ENCODE results near the gene CCT3. TPM values are rescaled to one million over a fixed set of nuclear protein-coding genes. Genes with fewer than 3 reads are reported as not detected.

Gene CCT3
- total and polyA plus RNA-seq, 4 donors = 74.5 to 144 (median 119) TPM

DNA sequence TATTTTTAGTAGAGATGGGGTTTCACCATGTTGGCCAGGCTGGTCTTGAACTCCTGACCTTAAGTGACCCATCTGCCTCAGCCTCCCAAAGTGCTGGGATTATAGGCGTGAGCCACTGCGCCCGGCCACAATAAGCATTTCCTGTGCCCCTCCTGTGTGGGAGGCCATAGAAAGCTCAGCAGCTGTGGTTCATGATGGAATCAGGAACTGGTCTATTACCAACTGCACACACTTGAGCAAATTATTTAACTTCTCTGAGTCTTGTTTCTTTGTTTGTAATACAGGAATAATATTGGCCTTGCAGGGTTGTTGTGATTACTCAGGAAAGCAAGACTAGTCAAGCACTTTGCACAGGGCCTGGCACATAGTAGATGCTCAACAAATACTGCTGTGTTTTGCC lies 45.9 kb upstream of the CCT3 start:
- Histone ChIP-seq H3K36me3 (ENCODE audit: control insufficient read depth in 4 of 4, insufficient read depth in 3 of 4, low read depth in 1 of 4, low read length in 3 of 4) (no peaks in the 10 kb centered on the region), H3K27me3 (ENCODE audit: control insufficient read depth in 4 of 4, insufficient read depth in 4 of 4, low read length in 3 of 4) (no peaks in the 10 kb centered on the region), H3K4me1 (ENCODE audit: control insufficient read depth in 4 of 4, insufficient read depth in 4 of 4, low read length in 3 of 4) (peaks cover 0 to 2% (median 0%) of the 10 kb centered on the region in 4 donors), H3K4me3 (ENCODE audit: low read depth in 1 of 3, low read length in 3 of 3) (no peak overlapping the region), H3K9ac (ENCODE audit: low read depth in 1 of 2, low read length in 2 of 2) (no peak overlapping the region), H3K27ac (ENCODE audit: low read depth in 1 of 2, low read length in 2 of 2) (no peak overlapping the region), H3K9me3 (ENCODE audit: control insufficient read depth in 4 of 4, low read length in 3 of 4) (no peaks in the 10 kb centered on the region)
- TF ChIP-seq NR2F2 (IDR thresholded peaks at IDR 0.05) (no peak), TAF1 (conservative IDR thresholded peaks at IDR 0.05) (no peak), HNF4G (IDR thresholded peaks at IDR 0.05) (no peak), YY1 (IDR thresholded peaks at IDR 0.05) (no peak), FOXA2 (IDR thresholded peaks at IDR 0.05) (no peak)
- TF ChIP-seq, protein P1, sequence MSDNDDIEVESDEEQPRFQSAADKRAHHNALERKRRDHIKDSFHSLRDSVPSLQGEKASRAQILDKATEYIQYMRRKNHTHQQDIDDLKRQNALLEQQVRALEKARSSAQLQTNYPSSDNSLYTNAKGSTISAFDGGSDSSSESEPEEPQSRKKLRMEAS (IDR thresholded peaks at IDR 0.05) = no peak
- TF ChIP-seq, protein P2, sequence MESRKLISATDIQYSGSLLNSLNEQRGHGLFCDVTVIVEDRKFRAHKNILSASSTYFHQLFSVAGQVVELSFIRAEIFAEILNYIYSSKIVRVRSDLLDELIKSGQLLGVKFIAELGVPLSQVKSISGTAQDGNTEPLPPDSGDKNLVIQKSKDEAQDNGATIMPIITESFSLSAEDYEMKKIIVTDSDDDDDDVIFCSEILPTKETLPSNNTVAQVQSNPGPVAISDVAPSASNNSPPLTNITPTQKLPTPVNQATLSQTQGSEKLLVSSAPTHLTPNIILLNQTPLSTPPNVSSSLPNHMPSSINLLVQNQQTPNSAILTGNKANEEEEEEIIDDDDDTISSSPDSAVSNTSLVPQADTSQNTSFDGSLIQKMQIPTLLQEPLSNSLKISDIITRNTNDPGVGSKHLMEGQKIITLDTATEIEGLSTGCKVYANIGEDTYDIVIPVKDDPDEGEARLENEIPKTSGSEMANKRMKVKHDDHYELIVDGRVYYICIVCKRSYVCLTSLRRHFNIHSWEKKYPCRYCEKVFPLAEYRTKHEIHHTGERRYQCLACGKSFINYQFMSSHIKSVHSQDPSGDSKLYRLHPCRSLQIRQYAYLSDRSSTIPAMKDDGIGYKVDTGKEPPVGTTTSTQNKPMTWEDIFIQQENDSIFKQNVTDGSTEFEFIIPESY (IDR thresholded peaks at IDR 0.05) = no peak
- 82% methylated on average over 3 of the region's 3 CpGs for WGBS
- DNase-seq (ENCODE audit: low spot score) = no peak

DNA sequence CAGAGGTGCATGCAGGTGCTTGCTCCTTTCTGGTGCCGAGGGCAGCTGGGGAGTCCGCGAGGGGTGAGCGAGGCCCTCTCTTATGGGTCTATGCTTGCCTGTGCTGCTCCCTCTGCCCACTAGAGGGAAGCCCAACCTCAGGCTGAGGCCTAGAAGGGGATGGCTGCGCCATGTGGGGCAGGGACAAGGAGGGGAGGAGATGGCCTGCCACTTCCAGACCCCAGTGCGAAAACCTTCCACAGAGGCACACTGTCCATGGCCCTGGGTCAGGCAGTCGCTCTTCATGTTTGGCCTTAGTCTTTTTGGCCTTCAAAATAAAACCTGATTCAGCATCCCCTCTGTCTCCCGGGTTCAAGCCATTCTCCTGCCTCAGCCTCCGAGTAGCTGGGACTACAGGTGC lies 44.9 kb upstream of the CCT3 start:
- Histone ChIP-seq H3K36me3 (ENCODE audit: control insufficient read depth in 4 of 4, insufficient read depth in 3 of 4, low read depth in 1 of 4, low read length in 3 of 4) (no peaks in the 10 kb centered on the region), H3K27ac (ENCODE audit: low read depth in 1 of 2, low read length in 2 of 2) (no peak overlapping the region), H3K4me3 (ENCODE audit: low read depth in 1 of 3, low read length in 3 of 3) (no peak overlapping the region), H3K27me3 (ENCODE audit: control insufficient read depth in 4 of 4, insufficient read depth in 4 of 4, low read length in 3 of 4) (no peaks in the 10 kb centered on the region), H3K9me3 (ENCODE audit: control insufficient read depth in 4 of 4, low read length in 3 of 4) (no peaks in the 10 kb centered on the region), H3K9ac (ENCODE audit: low read depth in 1 of 2, low read length in 2 of 2) (no peak overlapping the region), H3K4me1 (ENCODE audit: control insufficient read depth in 4 of 4, insufficient read depth in 4 of 4, low read length in 3 of 4) (no peaks in the 10 kb centered on the region)
- 61% methylated on average over 9 of the region's 9 CpGs for WGBS
- TF ChIP-seq, protein P2 (IDR thresholded peaks at IDR 0.05) = no peak
- TF ChIP-seq CTCF (IDR thresholded peaks at IDR 0.05; ENCODE audit: low read depth, low read length, missing input control) (peak; percentile 82), YY1 (IDR thresholded peaks at IDR 0.05) (no peak), HNF4G (IDR thresholded peaks at IDR 0.05) (no peak), JUND (IDR thresholded peaks at IDR 0.05) (no peak), RAD21 (IDR thresholded peaks at IDR 0.05) (peak; percentile 82 to 91), HNF4A (conservative IDR thresholded peaks at IDR 0.05) (no peak), REST (IDR thresholded peaks at IDR 0.05) (no peak)
- TF ChIP-seq, protein P1 (IDR thresholded peaks at IDR 0.05) = no peak
- DNase-seq (ENCODE audit: low spot score) = peak; percentile 47

Data from liver (tissue), 9 donors.